H1 (cell line): ENCODE measurements around the gene PARD3. TPM values are rescaled to one million over a fixed set of nuclear protein-coding genes. Genes with fewer than 3 reads are reported as not detected.

ENCODE experiments used
- GTF2F1 ChIP-seq: IDR thresholded peaks from 2 replicates; pipeline ENCODE4 v1.6.1; 2012; ENCODE audit warnings: low read depth, low read length, improper control_type of control experiment, borderline replicate concordance
- RBBP5 ChIP-seq: IDR thresholded peaks from 2 replicates; pipeline ENCODE4 v1.7.1; 2012; ENCODE audit warnings: low read depth, mild to moderate bottlenecking, inconsistent platforms, low read length, moderate library complexity, borderline replicate concordance
- USF2 ChIP-seq: IDR thresholded peaks from 2 replicates; pipeline ENCODE4 v1.6.1; 2011; ENCODE audit warnings: low read length, improper control_type of control experiment
- YY1 ChIP-seq: IDR thresholded peaks from 2 replicates; pipeline ENCODE4 v1.6.1; 2011; ENCODE audit warnings: low read depth, mild to moderate bottlenecking, low read length
- polyA plus RNA-seq, 7 experiments: library from polyadenylated mRNA; depleted of rRNA in 3 of 7; stranded (reverse) in 5 of 7; unstranded in 2 of 7; fragments of >200 nt in 5 of 7; fragments of 200-250 nt in 2 of 7; gene quantifications; 1 replicate in 5 of 7; 2 replicates in 1 of 7; 4 replicates in 1 of 7; pipeline versions ENCODE4 v1.2.1 to v1.2.3, GENCODE V29; 2011 to 2013; ENCODE audit warnings: missing spikeins in 2 of 7, mixed read lengths in 2 of 7
- total RNA-seq: library from RNA; stranded (reverse); fragmentation: NEBNext Ultra II Directional; extraction: Animal tissue kit (Norgen Biotek cat#: 25700); gene quantifications from 2 replicates; pipeline ENCODE4 v1.2.1, GENCODE V29; 2021

Gene PARD3
- total and polyA plus RNA-seq, 2 of the 8 experiments (the other 6 are each of a cell fraction or from before 2014, with no cell fraction given): 19.7 to 49.1 TPM

GRCh38 chr10:34792881-34793280 is 22.2 kb downstream of the PARD3 start (continued):
- TF ChIP-seq YY1 (no peak), GTF2F1 (no peak), RBBP5 (no peak), USF2 (no peak)
